GM19397 (cell line): ENCODE data around the gene KIF3A.

Experiments
- ATAC-seq: cut with Tn5 transposase; IDR thresholded peaks from one replicate; pipeline ENCODE4 v1.9.1; 2021; ENCODE audit warnings: mild to moderate bottlenecking, moderate library complexity; ENCODE audit not compliant: unreplicated experiment

Gene KIF3A

DNA sequence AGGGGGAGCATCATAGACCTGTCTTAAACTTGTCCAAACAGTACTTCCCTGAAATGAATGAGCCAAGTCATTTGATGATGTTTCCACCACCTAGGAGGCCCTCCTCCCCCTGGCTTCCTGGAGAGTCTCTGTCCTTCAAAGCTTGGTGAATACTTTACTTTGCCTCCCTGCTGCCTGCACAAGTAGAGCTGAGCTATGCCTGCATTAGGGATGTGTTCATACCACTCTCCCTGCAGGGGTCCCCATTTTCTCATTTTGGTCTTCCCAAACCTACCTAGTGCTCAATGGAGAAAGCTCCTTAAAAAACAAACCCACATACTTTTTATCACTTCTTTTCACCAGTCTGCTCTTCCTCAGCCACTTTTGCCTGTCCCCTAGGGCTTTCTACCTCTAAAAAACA, 17.6 kb upstream of the KIF3A start:
- ATAC-seq: no peak

DNA sequence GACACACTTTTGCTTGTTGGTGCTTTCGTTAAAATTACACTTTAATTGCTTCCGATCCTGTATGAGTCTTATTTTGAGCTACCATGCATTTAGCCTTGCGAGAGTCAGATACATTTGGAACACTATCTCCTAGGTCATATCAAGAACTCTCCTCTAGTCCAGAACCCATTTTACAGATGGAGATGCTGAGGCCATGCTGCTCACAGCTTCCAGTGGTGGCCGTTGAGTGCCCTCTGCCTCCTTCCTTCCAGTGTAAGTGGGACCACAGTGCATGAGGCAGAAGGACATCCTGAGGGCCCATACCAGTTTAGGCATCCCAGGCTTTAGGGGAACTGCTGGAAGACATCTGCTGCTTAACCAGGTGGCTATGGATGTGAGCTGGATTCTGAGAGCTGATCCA, 16.8 kb upstream of the KIF3A start:
- no peak for ATAC-seq

DNA sequence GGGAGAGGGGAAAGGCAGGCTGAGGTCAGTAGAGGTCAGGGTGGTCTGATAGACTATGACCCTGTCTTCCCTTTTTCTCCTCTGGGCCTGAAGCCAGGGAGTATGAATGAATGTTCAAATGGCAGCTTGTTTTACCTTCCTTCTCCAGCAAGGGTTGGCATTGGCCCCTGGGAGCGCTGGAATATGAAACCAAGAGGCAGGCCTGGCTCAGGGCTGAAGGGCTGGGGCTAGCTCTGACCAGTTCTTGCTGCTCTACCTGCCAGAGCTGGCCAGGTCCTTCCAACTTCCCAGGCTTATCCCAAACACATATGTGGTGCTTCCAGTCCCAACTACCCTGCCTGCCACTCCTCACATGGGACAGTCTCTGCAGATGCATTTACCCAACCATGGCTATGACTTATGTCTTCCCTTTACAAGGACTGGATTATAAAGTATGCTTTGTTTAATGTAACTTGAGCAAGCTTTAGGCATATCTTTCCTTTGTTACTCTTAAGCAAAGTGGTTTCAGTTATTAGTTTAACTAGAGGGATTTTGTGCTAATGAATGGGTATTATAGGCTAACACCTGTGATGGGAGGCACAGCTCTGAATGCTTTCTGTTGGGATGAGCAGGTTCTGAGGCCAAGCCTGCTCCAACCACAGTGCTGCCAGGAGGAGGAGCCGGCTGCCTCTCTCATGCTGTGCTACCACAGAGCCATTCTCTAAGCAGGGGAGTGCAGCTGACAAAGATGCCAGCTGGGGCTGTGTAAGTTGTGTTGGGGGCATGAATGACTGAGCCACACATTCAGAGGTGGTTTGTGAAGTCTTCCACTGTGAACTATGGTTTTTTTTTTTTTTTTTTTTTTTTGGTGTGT, 16.0 kb upstream of the KIF3A start:
- no peak for ATAC-seq

DNA sequence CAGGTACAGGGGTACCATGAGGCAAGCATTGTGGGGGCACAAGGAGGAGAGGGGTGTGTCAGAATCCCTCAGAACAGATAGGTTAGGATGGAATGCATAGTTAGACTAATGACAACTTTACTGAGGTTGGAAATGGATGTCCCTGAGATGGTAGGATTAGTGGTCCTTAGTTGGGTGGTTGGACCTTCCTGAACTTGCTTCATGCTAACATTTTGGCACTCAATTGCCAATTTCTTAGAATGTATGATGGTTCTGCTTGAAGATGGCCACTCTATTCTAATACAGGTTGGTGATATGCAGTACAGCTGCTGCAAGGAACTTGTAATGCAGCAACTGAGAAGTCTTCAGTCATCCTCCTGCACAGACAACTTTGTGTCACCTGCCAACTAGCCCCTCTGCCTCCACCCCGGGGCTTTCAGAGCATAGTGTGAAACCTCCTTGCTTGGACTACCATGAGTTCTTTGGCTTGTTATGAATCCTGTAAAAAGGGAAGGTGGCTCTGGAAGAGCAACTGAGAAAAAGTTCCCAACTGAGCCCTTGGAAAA, 15.3 kb upstream of the KIF3A start:
- no peak for ATAC-seq

DNA sequence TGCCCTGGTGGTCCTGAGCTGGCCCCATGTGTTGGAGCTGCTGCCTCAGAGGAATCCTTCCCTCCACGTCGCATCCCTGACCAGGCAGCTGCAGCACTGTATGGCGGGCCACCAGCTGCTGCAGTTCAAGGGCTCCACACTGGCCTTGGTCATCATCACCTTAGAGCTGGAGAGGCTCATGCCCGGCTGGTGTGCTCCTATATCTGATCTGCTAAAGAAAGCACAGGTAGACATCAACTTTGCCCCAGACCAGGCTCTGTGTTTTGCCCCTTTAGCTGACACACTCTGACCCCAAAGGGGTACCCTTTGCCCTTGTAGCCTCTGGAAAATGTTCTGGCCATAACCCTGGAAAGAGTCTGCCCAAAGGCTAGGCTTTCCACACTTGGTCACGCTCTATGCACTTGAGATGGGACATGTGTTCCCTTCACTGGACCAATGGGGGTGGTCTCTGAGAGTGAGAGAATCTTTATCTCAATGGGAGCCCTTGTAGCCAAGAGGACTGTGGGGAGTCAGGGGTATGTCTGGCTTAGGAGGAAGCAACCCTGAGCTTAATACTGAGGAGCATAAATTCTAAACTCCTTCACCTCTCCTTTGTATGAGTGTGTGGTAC, 14.7 kb upstream of the KIF3A start:
- no peak for ATAC-seq

DNA sequence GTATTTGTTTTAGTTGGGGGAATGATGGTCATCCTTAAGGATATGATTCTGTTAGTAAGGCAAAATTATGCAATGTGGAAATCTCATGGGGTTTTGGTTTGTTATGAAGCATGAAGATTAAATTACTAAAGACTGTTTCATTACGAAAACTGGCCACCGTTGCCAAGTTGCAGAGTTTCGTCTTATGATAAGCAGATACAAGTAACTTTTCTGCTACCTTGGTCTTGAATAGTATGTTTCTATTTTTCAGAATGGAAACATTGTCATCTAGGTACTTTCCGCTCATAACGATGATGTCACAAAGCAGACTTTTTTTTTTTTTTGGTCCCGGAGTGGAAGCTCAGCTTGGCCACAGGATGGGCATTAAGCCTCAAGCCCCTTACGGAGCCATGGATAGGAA, 14.1 kb upstream of the KIF3A start:
- no peak for ATAC-seq

DNA sequence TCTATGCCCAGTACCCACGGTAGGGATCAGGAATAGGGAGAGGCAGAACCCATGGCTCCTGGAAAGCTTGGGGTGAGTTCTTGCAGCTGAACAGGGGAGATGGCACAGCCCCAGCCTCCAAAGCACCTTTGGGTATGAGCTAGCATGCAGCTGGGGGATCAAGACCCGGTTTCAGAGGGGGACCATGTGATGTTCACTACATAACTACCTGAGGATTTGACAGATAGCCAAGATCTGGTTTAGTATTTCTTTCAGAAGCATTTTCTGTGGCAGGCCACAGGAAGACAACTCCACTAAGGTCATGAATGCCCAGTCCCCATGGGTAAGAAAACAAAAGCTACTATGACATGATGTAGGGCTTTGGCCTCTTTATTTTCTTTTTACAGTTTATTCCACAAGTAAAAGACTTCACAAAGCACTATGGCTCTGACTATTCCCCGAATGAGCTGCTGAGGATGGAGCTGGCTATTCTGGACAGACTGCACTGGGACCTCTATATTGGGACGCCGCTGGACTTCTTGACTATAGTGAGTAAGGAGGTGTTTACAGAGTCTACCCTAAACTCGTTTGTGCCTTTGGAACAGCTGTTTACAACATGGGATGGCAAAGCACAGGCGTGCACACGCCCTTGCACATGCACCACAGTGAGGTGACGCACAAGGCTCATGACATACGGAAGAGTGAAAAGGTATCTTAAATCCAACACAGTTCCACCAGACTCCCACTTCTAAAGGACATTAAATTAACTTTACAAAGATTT, 13.3 kb upstream of the KIF3A start:
- no peak for ATAC-seq

DNA sequence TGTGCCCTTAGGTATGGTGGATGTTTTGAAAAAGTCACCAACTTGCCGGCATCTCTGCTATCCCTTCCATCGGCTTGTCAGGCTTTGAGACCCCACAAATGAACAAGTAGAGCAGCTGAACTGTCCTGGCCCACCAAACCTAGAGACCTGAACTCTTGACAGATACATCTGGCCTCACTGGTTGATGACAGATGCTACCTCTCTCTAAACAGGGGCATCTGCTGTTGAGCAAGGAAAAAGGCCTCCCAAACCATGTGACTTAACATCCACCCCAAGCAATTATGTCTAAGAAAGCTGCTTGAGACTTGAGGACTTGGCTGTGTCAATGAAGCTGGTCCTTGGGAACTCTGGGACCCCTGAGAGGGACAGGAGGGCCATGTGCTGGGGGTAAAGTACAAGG, 12.2 kb upstream of the KIF3A start:
- ATAC-seq: no peak

DNA sequence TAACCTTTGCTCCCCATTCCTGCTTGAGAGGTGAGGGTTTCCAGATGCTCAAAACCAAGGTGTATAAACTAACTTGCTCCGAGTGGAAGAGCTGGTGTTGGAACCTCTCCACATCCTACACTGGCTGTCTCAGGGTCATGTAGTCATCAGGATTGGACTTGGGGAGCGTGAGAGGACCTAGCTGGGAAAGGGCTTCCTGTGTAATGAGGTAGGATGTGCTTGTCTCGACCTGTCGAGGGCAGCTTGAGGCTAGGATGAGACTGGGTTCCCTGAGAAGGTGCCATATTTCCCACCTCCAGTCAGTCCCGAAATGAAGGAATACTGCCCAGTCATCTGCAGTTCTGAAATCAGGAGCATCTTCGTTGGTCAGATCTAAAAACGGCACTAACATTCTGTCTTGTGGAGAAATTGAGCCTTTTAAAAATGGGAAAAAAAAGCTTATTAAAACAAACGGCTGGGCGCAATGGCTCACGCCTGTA, 11.2 kb upstream of the KIF3A start:
- no peak for ATAC-seq

DNA sequence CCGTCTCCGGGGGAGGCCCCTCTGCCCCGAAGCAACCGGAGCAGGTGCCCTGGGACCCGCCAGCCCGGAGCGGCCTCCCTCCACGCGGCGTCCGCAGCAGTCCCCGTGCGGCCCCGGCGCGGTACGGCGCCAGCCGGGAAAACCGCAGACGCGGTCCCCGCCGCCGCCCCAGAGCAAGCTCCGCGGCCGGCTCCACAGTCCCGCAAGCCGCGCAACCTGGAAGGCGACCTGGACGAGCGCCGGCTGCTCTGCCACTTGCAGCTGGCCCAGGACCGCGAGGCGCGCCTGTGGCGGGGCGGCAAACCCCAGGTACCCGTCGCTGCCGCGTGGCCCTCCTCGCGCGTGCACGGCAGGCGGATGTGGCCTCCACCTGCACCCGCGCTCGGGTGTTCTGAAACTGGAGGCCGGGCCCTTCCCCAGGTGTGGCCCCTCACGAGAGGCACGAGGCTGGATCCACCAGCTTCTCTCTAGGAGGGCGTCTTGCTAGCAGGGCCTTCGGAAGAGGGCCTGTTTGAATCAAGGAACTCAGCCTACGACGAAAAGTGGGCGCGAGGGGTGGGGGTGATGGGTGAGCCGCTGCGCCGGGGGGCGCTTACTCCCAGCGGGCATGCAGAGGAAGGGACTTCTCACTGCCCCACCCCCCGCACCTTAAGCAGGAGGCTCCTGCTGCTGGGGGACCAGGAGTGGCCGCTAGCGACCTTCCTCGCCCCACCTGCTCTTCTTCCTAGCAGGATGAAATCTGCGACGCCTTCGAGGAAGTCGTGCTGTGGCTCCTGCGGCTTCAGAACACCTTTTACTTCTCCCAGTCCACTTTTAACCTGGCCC, 10.5 kb upstream of the KIF3A start:
- peak; percentile 14 for ATAC-seq

DNA sequence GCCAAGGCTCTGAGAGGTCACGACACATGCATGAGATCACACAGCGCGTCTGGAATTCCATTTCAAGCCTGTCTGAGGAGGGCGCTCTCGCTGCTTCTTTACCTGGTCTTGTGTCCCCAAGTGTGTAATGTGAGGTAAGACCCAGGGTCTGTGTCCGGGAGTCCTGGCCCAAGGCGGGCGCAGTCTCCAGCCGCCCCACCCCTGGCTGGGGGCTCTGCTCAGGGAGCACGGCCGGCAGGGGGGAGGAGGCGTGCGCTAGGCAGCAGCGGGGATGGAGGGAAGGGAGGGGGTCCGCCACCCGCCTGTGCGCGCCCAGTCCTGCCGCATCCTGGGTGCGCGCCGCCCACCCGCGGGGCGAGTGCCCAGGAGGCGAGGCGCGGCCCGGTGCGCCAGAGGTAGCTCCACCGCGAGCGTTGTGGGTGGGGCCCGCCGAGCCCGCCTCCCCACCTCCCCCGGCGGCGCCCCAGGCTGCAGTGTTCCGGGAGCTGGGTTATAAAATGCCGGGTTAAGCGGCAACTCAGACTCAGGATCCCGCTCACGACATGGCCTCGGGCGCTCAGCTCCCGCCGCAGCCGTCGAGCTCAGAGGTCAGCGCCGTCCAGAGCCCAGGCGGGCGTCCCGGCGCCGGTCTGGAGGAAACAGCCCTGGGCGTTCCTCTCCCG, 9.7 kb upstream of the KIF3A start, which contains the start of gene CCNI2:
TSS of gene CCNI2 (plus strand) at position 473 of the 662 bp plus-strand sequence. CDS start at position 543, 70 bp downstream.
- peak; percentile 44 for ATAC-seq

DNA sequence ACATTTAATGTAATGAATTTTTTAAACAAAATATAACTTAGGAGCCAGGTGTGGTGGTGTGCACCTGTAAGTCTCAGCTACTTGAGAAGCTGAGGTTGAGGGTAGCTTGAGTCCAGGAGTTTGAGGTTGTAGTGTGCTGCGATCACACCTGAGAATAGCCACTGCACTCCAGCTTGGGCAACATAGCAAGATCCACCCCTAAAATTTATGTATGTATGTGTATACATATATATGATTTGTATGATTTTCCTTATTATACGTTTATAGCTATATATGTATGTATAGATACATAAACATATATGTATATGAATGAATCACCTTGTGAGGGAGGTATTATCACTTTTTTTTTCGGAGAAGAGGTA, 9.2 kb upstream of the KIF3A start:
- no peak for ATAC-seq

DNA sequence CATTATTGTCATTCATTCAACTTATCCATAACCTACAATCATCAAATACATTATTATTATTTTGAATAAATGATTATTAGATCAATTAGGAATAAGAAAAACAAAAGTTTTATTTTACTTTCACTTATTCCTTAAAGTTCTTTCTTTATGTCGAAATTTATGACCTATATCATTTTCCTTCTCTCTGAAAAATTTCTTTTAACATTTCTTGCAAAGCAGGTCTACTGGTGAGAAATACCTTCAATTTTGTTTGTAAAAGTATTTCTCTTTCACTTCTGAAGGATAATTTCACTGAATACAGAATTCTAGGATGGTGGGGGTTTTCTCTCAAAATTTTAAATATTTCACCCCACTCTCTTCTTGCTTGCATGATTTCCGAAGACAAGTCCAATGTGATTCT, 7.3 kb upstream of the KIF3A start:
- ATAC-seq: no peak

DNA sequence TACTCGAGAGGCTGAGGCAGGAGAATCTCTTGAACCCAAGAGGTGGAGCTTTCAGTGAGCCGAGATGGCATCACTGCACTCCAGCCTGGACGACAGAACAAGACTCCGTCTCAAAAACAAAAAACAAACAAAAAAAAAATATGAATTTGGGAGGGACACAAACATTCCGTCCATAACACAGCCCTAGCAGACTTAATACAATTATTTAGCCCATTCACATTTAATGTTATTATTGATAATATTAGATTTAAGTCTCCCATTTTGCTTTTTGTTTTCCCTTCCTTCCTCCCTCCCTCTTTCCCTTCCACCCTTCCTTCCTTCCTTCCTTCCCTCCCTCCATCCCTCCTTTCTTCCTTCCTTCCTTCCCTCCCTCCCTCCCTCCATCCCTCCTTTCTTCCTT, 5.3 kb upstream of the KIF3A start:
- no peak for ATAC-seq

DNA sequence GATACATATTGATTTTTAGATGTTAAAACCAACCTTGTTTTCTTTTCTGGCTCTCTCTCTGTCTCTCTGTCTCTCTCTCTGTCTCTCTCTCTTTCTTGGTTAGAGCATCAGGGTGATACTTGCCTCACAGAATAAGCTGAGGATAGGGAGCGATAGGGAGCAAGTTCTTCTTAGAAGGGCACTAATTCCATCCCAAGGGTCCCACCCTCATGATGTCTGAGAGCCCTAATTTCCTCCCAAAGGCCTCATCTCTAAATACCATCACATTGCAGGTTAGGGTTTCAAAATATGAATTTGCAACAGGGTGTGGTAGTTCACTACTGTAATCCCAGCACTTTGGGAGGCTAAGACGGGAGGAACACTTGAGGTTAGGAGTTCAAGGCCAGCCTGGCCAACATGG, 4.8 kb upstream of the KIF3A start:
- ATAC-seq: no peak

DNA sequence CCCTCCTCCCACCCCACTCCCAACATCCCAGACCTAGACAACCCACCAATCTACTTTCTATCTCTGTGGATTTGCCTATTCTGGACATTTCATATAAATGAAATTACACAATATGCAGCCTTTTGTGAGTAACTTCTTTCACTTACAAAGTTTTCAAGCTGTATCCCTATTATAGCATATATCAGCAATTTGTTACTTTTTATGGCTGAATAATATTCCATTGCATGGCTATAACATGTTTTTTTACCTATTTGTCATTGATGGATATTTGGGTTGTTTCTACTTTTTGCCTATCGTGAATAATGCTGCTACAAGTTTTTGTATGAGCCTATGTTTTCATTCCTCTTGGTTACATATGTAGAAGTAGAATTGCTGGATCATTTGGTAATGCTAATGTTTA, 1.9 kb upstream of the KIF3A start:
- no peak for ATAC-seq

DNA sequence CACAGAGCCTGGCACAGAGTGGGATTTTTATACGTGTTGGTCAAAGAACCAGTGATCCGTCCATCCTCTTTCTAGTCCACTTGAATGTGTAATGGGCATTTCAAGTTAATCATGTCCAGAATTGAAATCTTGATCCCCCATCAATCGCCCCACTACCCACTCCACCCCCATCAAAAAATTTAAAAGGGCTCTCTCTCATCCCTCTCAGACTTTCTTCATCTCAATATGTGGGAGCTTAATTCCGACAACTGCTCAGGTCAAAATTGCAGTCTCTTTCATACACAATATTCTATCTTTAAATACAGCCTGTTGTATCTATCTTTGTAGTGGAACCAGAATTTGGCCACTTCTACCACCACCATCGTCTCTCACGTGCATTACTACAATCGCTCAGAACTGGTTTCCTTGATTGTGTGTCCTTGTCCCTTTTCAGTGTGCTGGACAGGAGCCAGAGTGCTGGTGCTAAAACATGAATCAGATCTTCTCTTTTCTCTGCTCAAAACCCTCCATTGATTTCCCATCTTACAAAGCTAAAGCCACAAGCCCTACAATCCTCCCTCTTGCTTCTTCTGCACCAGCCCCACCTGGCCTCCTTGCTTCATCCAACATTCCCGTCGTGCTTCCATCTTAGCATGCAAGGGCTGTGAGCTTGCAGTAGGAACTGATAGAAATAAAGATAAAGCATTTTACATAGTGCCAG, 786 bp upstream of the KIF3A start:
- no peak for ATAC-seq

DNA sequence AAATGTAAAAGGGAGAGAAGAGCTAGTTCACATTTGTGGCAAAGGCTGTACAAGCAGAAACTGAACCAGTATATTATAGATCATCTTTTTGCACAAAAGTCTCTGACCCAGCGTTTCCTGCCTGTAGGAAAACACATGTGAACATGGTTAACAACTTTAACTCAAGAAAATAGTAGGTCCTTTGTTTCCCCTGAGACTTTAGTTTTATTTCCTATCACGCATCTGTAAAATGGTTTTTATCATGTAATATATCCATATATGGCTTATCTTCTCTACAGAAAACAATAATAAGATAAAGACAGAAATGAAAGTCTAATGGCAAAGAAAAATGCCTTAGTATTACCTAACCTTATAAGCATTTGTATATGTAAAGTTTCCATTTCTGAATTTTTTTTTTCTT, 2.7 kb downstream of the KIF3A start:
- ATAC-seq: no peak

DNA sequence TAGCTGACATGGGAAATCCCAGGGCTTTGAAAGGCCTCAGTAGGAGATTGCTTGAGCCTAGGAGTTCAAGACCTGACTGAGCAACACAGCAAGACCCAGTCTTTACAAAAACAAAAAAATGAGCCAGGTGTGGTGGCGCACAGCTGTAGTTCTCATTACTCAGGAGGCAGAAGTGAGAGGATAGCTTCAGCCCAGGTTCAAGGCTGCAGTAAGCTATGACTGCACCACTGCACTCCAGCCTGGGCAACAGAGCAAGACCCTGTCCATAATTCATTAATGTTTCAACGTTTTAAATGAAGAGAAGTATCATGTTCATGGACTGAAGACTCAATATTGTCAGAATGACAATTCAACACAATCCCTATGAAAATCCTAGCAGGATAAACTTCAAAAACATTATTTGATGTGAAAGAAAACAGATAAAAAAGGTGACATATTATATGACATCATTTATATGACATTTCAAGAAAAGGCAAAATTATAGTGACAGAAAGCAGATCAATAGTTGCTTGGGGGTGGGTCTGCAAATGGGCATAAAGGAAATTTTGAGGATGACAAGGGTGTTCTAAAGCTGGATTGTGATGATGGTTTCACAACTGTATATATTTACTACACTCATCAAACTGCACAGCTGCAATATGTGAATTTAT, 3.7 kb downstream of the KIF3A start:
- ATAC-seq: no peak
